DMS 273 treated with DMSO at 0.1 percent for 48 hours (cell line): ENCODE measurements around the gene PTDSS2.
A peak's percentile ranks its signal among the peaks of the same experiment; 100 is the strongest.

Experiments used
- DNase-seq: peaks from one replicate; lab custom pipeline; 2025; lab: John Stamatoyannopoulos, UW

PTDSS2 gene

DNA sequence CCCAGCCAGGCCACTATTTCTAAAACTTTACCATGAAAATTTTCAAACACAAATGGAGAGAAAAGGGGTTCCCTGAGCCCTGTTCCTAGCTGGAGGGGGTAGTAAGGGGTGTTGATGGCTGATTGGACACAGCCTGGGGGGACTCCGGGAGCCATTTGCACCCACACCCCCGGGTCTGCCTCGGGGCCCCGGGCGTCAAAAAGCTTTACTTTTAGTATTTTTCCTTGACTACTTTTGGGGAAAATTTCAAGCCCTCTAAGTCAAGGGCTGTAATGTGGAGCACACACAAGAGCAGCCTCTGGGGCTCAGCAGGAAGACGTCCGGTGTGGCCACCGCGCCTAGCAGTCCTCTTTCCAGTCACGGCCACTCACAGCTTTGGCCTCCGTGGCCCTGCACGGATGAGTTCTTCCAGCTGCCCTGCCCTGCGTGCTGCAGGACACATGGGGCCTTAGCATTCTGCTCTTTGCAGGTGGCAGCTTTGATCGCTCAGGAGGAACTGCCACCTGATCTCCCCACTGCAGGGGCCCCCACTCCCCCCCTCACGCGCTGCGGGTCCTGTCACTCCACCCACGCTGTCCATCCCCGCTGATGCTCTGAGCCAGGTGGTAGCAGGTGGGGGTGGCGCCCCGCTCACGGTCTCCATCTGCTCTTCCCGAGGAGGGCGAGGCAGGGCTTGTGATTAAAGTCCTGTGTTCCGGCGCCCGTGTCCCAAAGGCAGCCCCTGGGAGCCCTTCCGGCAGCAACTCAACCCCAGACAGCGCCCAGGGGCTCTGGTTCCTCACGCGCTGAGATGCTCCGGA, 42.5 kb downstream of the PTDSS2 start:
- DNase-seq = no peak

GRCh38 chr11:494761-495536, 44.9 kb downstream of the PTDSS2 start:
- DNase-seq = no peak

DNA sequence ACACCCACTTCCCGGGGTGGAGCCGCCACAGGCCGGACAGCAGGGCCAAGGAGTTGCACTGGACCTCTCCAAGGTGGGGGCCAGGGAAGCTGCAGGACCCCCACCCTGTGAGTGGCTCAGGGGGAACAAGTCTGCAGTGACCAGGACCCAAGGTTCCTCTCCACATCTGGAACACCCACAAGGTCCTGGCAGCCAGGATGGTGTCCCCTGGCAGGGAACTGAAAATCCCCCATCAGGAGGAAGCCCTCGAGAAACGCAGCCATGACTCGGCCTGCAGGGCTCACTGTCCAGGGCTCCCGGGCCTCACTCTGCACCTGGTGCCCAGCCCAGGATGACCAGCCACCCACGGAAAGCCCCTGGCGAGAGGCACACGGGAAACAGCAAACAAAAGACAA, 45.5 kb downstream of the PTDSS2 start:
- no peak for DNase-seq

DNA sequence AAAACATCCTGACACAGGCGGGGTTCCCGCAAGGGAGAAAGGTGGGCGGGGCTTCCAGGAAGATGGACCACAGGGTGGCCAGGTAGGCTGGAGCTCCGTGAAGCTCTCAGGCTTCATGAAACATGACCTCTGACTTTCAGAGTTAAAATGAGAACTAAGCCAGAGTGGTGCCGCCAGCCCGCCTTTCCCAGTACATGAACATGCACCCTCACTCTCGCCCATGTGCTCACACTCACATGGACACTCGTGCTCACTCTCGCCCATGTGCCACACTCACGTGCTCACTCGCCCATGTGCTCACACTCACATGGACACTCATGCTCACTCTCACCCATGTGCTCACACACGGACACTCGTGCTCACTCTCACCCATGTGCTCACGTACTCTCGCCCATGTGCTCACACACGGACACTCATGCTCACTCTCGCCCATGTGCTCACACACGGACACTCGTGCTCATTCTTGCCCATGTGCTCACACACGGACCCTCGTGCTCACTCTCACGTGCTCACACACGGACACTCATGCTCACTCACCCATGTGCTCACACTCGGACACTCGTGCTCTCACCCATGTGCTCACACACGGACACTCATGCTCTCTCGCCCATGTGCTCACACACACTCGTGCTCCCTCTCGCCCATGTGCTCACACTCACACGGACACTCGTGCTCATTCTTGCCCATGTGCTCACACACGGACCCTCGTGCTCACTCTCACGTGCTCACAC, 46.9 kb downstream of the PTDSS2 start:
- no peak for DNase-seq

GRCh38 chr11:497565-498296, 47.7 kb downstream of the PTDSS2 start:
- no peak for DNase-seq

DNA sequence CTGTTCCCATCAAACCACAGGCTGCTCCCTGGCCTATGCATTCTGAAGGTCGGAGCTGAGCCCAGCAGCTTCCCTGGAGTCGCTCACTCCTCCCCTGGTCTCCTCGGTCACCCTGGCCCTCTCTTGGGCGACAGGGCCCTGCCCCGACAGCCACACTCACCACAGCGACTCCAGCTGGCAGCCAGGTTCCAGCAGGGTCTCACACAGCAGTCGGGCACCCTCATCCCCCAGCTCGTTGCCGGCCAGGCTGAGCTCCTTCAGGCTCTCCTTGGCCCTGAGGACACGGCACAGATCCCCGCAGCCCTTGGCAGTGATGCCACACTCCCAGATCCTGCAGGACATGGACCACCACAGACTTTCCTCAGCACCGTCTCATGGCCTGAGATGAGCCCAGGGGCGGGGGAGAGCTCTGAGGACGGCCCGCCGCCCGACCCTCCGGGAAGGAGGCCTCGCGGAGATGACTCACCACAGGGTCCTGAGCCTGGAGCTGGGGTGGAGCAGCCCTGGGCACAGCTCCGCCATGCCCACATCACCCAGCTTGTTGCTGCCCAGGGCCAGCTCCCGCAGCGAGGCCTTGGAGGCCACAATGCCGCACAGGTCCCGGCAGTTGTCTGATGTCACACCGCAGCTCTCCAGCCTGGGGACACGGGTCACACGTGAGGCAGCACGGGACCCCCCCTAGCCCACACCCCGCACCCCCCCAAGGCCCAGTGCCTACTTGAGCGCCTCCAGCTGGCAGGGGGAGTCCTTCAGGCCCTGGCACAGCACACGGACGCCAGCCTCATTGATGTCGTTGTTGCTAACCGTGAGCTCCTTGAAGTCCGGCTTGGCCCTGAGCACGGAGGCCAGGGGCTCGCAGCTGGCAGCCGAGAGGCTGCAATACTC, 48.5 kb downstream of the PTDSS2 start:
- no peak for DNase-seq

DNA sequence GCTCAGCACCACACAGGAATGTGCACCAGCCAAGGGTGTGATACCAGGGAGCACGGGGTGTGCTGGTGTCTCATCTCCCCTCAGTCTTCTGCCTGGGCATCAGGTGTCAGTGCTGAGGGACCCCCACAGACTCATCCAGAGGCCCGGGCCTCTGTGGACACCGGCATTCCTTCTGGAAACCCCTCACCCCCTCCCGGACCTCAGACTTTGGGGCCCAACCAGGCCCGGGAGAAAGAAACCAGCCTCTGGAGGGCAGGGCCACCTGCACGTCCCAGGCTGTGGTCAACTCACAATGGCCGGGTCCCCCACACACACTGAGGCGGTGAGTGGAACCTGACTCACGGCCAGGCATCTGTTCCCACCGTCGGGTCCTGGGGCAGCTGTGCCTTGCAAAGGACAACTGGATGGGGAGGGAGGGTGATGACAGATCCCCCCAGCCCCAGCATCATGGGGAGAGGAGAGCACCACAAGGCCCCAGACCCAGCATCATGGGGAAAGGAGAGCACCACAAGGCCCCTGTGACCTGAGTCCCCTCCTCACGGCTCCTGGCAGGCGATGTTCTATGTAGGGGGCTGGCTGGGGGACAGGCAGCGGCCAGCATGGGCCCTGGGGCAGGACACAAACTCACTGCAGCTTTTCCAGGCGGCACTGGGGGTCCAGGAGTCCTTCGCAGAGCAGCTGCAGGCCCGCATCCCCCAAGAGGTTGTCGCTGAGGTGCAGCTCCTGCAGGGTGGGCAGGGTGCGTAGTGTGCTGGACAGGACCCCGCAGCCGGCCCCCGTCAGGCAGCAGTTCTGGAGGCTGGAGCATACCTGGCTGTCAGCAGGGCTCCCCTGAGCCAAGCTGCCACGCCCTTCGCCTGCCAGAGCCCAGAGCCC, 49.4 kb downstream of the PTDSS2 start:
- no peak for DNase-seq

DNA sequence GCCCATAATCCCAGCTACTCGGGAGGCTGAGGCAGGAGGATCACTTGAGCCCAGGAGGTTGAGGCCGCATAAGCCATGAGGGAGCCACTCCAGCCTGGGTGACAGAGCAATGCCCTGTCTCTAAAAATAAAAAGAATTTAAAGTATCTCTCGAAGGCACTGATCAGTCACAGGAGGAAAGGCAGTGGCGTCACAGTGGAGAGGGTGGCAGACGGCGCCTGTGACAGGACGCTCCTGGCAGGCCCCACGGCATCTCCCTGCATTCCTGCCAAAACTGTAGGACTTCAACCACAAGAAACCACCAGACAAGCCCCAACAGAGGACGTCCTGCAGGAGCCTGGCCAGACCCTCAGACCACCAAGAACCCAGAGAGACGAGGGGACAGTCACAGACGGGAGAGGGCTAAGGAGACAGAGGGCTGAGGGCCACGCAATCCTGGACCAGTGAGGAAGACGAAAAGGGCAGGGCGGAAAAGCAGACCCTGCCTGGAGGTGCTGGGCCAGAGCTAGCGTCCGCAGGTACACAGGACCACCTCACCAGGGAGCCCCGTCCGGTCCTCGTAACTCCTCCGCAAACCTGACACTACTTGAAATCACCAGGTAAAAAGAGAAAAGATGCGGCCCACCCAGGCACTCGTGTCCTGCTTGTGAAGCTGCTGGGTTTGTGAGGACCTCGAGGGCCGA, 51.1 kb downstream of the PTDSS2 start:
- no peak for DNase-seq

- no peak for DNase-seq
Measured at GRCh38 chr11:501683-502287, 51.7 kb downstream of the PTDSS2 start.

DNA sequence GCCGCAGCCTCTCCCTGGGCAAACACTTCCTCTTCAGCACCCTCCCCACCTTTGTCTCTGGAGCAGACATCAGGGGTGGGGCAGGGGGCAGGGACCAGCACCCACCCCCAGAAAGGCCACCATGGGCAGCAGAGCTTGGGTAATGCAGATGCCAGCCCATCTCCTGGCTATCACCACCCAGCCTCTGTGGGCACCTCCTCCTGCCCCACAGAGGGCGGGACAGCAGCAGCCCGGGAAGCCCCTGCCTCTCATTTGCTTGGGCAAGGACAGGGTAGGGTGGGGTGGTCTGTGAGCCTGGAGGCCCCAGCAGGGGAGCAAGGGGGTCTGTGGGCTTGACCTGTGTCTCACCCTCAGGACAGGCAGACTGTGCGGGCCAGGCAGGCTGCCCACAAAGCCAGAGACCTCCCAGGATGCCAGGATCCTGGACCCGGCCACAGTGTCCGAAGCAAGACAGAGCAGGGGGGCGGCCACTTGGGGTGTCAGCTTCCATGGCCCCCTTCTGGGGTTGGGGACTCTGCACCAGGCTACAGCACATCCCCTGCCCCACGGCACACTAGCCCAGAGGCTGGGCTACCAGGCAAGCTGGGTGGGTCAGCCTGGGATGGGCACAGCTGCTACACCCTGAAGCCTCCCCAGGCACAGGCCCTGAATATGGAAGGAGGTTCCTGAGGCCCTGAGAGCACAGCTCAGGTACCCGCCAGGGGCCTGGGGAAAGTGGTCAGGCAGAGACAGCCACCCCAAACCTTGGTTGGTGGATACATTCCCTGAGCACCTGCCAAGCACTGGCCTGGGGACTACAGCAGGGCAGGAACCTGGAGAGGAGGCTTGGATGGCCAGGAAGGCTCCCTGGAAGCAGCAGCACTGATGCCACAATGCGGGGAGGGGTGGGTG, 52.5 kb downstream of the PTDSS2 start:
- no peak for DNase-seq

- DNase-seq = no peak
Measured at GRCh38 chr11:503179-503981, 53.3 kb downstream of the PTDSS2 start.

- no peak for DNase-seq
Measured at GRCh38 chr11:504053-504993, 54.2 kb downstream of the PTDSS2 start.

DNA sequence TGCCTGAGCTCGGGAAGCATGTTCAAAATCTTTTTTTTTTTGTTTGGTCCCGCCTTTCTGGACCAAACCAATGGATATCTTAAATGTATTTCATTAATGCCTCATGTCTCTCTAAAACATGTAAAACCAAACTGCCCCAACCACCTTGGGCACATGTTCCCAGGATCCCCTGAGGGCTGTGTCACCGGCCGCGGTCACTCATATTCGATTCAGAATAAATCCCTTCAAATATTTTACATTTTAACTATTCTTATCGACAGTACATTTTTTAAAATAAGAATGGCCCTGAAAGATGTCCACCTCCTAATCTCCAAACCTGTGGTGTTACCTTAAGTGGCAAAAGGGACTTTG, 54.9 kb downstream of the PTDSS2 start:
- no peak for DNase-seq

DNA sequence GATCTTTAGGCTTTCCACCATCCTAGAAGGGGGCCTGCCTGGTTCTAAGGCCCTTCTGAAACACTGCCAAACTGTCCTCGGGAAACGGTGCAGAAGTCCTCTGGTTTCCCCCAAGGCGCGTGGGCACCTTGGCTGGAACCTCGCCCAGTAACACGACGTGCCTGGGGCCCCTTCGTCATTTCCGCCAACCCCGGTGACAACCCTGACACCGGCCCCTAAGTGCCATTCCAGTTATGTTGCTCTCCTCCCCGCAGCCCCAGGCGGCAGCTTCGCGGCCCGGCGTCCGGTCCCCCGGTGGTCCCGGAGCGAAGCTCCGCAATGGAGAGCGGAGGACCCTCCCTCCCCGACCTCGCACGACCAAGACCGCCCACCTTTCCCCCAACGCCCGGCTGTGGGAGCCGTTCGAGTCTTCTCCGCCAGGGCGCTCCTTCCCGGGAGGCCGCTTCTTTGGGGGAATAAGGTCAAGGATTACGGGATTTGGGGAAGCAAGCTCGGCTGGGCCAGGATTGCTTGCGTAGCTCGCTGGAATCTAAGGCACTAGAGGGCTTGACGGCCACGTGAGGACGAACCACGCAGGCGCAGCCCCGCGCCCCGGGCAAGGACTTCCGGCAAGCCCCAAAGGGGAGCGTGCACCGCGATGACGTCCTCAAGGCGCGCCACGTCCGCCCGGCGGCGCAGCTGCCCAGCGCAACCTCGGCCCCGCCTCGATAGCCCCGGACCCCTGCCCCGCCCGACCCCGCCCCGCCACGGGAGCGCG, 56.3 kb downstream of the PTDSS2 start:
- peak; percentile 79 for DNase-seq

DNA sequence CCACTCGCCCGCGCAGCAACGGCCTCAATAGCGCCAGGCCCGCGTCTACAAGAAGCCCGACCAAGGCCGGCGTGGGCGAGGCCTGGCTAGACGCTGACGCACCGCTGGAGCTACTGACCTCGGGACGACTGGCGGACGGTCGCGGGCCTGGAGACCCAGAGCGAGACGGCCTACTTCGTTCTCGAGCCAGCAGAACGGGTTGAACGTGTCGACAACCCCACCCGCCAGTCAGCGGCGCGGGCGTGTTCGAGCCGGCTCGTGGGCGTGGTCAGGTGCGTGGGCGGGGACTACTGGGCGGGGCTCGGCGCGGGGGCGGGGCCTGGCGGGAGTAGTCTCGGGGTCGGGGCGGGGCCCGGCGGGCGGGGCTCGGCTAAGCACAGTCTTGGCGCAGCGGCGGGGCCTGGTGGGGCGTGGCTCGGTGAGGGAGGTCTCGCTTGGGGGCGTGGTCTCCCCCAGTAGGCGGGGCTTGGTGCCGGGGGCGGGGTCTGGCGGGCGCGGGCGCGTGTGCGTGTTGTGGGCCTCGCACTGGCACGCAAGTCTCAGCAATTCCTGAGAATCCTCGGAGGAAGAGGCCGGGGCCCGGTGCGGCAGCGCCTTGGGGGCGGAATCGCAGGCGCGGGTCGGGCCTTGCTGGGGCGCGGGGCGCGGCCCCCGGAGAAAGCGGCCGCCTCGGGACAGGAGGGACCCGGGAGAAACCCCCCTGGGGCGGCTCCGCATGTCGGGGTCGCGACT, 57.1 kb downstream of the PTDSS2 start, which contains the start of gene RNH1:
Gene RNH1, minus strand, starts transcription at position 248 of the 732 bp plus-strand sequence. CDS start 5,080 bp downstream, outside the sequence.
- DNase-seq = peak; percentile 59
